GM12875 (cell line): ENCODE data around the gene AFF2.

ENCODE experiments used
- H3K4me3 ChIP-seq: one replicate; pipeline ENCODE4 v1.5.1; 2011; ENCODE audit warnings: low read depth, low read length, control low read depth
- TF ChIP-seq, protein P1 (sequence below): IDR thresholded peaks from 2 replicates; pipeline ENCODE4 v1.5.1; 2011; ENCODE audit warnings: low read depth, mild to moderate bottlenecking, control low read depth, inconsistent platforms, low read length, moderate library complexity, borderline replicate concordance; ENCODE audit not compliant: insufficient read depth

Gene AFF2

DNA sequence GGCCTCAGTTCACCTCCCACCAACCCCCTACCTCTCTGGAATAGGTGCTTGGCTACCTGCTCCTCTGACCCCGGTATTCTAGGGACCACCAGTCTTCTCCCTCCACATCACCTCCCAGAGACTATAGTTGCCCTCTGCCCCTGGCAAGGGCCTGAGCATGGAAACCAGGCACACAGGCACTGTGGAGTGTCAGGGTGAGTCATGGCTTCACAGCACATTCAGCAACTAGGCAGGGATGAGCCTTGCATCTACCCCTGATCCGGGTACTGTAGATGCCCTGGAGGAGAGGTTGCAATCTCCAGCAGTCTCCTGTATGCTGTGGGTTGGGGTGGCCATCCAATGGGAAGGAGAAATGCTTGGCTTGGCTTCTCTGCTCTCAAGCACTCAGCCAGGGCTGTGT is 532.0 kb downstream of the AFF2 start:
- no peak overlapping the region for H3K4me3 ChIP-seq
- TF ChIP-seq, protein P1, sequence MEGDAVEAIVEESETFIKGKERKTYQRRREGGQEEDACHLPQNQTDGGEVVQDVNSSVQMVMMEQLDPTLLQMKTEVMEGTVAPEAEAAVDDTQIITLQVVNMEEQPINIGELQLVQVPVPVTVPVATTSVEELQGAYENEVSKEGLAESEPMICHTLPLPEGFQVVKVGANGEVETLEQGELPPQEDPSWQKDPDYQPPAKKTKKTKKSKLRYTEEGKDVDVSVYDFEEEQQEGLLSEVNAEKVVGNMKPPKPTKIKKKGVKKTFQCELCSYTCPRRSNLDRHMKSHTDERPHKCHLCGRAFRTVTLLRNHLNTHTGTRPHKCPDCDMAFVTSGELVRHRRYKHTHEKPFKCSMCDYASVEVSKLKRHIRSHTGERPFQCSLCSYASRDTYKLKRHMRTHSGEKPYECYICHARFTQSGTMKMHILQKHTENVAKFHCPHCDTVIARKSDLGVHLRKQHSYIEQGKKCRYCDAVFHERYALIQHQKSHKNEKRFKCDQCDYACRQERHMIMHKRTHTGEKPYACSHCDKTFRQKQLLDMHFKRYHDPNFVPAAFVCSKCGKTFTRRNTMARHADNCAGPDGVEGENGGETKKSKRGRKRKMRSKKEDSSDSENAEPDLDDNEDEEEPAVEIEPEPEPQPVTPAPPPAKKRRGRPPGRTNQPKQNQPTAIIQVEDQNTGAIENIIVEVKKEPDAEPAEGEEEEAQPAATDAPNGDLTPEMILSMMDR: no peak

DNA sequence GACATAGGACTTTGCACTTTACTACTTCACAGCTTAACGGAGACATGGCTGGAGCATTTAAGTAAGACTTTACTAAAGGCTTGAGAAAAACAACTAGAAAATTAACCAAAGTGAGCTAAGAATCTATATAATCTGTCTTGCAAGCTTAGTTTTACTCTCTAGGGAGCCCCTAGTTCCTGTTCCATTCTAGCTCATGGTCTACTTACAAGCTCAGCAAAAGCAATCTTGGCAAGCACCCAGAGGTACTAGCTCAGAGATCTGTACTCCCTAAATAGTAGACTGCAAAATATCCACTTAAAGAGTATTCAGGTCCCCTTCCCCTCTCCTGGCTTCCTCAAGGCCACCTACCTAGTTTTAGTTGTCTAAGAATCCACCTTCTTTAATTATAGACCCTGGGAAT is 535.7 kb downstream of the AFF2 start:
- TF ChIP-seq, protein P1: no peak
- no peak overlapping the region for H3K4me3 ChIP-seq

DNA sequence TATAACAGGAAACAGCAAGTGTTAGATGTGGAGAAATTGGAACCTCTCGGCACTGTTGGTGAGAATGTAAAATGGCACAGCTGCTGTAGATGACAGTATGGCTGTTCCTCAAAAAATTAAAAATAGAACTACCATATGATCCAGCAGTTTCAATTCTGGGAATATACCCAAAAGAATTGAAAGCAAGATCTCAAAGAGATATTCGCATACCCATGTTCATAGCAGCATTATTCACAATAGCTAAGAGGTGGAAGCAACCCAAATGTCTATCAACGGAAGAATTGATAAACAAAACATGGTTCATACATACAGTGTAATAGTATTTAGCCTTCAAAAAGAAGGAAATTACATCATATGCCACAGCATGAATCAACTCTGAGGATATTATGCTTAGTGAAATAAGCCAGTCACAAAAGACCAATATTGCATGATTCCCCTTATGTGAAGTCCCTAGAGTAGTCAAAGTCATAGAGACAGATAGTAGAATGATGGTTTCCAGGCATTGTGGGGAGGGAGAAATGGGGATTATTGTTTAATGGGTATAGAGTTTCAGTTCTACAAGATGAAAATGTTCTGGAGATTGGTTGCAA is 537.0 kb downstream of the AFF2 start:
- TF ChIP-seq, protein P1: no peak
- no peak overlapping the region for H3K4me3 ChIP-seq

DNA sequence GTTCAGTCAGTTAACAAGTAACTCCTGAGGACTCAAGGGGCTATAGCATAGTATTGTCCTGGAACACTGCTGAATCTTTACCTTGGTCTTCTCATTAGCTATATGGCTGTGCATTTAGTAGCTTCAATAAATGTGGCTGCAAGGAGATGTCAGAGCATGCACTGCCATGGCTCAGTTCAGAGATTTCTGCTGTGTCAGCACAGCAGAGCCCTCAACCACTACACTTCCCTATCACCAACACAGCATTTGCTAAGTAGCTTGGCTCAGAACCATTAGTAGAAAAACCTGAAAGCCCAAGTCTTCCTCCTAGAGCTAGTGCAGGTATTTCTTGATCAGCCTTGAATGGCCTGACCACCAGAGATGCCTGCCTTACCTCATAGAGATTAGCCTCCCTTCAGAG is 538.6 kb downstream of the AFF2 start:
- TF ChIP-seq, protein P1: no peak
- H3K4me3 ChIP-seq: no peak overlapping the region

DNA sequence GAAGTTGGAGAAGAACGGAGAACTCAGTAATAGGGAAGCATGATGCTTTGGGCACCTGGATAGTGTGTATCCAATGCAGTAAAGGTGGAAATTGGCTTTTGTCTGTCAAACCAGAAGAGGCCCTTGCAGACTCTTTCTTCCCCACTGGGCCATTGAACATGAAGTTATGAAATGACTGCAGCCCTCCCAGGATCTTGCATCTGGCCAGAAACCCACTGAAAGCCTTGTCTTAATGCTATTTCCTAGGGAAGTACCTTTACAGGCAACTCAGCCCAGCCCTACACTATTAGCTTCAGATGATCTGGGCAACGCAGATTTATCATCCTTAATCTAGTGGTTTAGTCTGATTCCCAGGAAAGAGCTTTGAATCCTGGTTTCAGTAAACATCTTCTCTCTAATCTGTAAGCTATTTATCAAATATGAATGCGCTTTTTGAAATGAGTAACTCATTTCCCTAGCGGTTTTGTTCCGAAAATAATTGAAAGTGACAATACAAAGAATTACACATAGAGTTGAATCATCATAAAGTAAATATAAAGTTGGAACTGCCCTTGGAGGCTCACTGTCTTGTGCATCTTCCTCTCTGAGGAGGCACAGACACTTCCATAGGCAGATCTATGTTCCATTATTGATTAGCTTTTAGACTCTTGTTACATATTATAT is 540.6 kb downstream of the AFF2 start:
- TF ChIP-seq, protein P1: no peak
- no peak overlapping the region for H3K4me3 ChIP-seq

DNA sequence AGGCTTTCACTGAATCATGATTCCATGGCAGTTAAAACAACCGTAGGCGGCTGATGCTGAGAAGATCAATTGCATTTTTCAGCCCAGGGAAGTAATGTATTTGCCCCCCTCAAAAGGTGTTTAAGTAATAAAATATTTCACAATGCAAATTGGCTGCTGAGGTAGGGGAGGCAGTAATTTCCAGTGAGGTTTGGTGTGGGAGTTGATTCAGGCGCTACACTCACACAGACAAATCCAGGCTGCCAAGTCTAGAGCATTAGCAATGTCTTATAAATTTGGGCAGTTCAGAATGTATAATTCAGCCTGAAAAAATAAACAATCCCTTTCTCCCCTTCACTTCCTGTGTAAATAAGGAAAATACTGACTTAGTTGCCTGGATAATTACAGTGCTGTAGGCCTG is 543.0 kb downstream of the AFF2 start:
- H3K4me3 ChIP-seq: no peak overlapping the region
- TF ChIP-seq, protein P1: no peak

DNA sequence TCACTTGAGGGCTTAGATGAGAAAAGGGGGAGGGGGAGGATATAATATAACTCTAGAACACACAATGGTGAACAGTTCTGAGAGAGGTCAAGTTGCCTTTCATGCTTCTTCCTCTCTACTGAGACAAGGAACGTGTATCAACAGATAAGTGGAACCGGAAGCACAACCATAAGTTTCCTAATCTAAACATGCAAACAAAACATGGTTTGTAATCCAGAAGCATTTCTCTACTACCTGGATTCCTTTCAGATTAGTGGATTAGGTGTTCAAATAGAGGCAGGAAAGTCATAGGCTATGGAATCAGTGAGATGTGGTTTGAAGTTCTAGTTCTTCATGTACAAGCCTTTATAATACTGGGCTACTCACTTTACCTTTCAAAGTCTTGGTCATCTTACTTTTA is 544.1 kb downstream of the AFF2 start:
- TF ChIP-seq, protein P1: no peak
- no peak overlapping the region for H3K4me3 ChIP-seq
